ENCODE results near the gene B4GAT1.
"Not testable (repeated sequence)": the region's sequence is repeated elsewhere in the genome, so short reads cannot be mapped to it uniquely, and the experiment has no call there.

The B4GAT1 gene

DNA sequence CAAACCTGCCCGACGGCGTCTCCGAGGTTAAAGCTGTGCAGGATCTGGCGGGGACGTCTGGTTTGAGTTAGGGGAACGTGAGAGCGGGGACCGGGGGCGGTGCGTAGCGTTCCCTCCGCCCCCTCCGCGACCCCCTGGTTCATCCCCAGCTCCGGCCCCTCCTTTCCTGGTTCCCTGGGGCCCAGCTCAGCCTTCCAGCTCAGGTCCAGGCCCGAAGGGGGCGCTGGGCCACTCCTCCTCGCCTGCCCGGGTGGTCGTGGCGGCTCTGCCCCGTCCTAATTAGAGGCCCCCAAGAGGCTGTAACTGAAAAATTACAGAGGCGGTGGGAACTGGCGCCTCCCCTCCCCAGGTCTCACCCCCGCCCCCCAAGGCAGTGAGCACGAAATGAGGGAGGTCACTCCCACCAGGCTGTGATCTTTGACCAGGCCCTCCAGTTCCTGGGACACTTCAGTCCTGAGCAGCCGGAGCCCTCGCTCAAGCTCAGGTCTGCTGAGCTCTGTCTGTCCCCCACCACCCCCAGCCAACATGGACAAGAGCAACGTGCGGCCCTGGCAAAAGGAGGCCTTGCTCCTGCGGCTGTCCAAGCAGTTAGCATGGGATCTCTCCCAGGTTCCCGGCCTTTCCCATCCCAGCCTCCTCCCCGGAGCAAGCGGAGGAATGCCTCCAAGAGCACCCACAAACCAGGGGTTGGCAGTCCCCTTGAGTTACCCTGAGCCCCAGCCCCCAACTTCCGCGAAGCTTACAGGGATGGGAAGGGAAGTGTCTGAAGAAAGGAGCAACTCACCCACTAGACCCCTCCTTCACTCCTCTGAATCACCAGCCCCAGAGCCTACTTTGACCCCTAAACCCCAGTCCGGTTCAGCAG is 33.9 kb downstream of the B4GAT1 start:
- peaks cover 2% of the 10 kb centered on the region for H3K4me1 ChIP-seq

DNA sequence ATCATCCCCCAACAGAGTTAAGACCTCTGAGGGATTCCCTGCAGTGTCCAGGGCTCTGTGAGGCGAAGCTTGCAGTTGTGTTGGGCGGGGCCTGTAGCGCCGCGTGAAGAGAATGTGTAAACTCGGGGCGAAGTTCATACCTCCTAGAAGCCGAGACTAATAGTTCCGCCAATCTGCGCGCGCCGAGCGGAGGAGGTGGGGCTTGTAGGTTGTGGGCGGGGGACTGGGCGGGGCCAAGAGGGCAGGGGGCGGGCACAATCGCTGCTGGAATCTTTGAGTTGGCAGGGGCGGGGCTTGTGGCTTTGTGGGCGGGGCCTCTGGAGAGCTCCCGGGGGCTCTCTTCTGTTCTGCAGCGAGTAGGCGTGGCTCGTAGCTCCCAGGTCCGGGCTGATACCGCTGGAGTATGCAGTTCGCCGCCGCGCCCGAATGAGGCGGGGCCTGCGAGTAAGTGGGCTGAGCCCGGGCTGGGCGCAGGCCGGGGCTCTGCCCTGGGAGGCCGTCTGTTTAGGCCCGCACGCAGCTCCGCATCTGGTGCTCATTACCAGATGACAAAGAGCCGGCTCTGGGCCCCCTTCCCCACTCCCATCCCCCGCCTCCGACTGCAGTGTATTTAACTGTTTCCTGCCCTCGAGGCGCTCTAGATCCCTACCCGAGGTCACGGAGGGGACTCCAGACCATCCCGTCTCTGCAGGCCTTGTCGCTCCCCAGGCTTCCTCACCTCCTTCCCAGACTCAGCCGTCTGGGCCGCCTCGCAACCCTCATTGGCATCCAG is 34.7 kb downstream of the B4GAT1 start:
- TF ChIP-seq, protein P1, sequence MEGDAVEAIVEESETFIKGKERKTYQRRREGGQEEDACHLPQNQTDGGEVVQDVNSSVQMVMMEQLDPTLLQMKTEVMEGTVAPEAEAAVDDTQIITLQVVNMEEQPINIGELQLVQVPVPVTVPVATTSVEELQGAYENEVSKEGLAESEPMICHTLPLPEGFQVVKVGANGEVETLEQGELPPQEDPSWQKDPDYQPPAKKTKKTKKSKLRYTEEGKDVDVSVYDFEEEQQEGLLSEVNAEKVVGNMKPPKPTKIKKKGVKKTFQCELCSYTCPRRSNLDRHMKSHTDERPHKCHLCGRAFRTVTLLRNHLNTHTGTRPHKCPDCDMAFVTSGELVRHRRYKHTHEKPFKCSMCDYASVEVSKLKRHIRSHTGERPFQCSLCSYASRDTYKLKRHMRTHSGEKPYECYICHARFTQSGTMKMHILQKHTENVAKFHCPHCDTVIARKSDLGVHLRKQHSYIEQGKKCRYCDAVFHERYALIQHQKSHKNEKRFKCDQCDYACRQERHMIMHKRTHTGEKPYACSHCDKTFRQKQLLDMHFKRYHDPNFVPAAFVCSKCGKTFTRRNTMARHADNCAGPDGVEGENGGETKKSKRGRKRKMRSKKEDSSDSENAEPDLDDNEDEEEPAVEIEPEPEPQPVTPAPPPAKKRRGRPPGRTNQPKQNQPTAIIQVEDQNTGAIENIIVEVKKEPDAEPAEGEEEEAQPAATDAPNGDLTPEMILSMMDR (IDR thresholded peaks at IDR 0.05) = no peak
- Histone ChIP-seq H3K4me1 (no peaks in the 10 kb centered on the region), H2AFZ (peak overlapping the region; percentile 84), H3K27ac (peak overlapping the region; percentile 83), H3K4me3 (ENCODE audit: low read depth, low read length) (peak overlapping the region; percentile 57), H3K79me2 (no peaks in the 10 kb centered on the region), H3K9ac (no peak overlapping the region), H3K27me3 (ENCODE audit: control insufficient read depth, insufficient read depth, low read length) (no peaks in the 10 kb centered on the region), H3K36me3 (ENCODE audit: control insufficient read depth, insufficient read depth, low read length) (no peaks in the 10 kb centered on the region), H3K9me3 (ENCODE audit: control insufficient read depth, low read length) (no peaks in the 10 kb centered on the region), H3K4me2 (ENCODE audit: low read length) (peak overlapping the region; percentile 87)

More for the DNA sequence above, 33.9 kb downstream of the B4GAT1 start:
- no peaks in the 10 kb centered on the region for H3K27me3 ChIP-seq (ENCODE audit: control insufficient read depth, insufficient read depth, low read length)
- TF ChIP-seq, protein P1 (IDR thresholded peaks at IDR 0.05) = no peak
- H3K79me2 ChIP-seq = no peaks in the 10 kb centered on the region
- H3K9ac ChIP-seq = no peak overlapping the region
- H3K4me3 ChIP-seq (ENCODE audit: low read depth, low read length) = peak overlapping the region; percentile 45
- peak overlapping the region; percentile 75 for H2AFZ ChIP-seq
- H3K4me2 ChIP-seq (ENCODE audit: low read length) = peak overlapping the region; percentile 67
- no peaks in the 10 kb centered on the region for H3K9me3 ChIP-seq (ENCODE audit: control insufficient read depth, low read length)
- peak overlapping the region; percentile 69 for H3K27ac ChIP-seq
- H3K36me3 ChIP-seq (ENCODE audit: control insufficient read depth, insufficient read depth, low read length) = no peaks in the 10 kb centered on the region

DNA sequence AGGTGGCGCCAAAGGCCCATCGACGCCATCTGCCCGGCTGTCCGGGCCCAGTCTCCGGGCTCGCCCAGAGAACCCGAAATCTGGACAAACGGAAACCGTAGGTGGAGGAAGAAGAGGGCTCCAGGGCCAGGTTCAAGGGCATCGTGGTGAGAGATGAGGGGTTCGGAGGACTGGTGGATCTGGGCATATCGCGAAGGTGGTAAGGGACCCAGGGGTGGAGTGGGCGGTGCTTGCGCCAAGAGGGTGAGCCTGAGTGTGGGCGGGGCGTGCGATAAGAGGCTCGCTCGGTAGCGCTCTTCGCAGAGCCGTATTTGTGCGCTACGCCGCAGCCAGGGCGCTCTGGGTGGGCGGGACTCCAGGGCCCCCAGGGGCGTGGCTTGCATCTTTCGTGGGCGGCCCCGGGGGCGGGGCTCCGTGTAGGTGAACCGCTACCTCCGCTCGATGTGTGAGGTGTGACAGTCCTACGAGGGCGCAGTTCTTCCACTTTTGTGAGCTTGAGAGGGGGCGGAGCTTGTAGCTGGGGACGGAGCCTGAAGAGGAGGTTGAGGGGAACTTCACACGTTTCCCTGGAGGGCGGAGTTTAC is 35.4 kb downstream of the B4GAT1 start:
- TF ChIP-seq, protein P1 (IDR thresholded peaks at IDR 0.05) = peak; percentile 3
- Histone ChIP-seq H3K79me2 (no peaks in the 10 kb centered on the region), H3K9ac (no peak overlapping the region), H3K9me3 (ENCODE audit: control insufficient read depth, low read length) (no peaks in the 10 kb centered on the region), H3K27me3 (ENCODE audit: control insufficient read depth, insufficient read depth, low read length) (no peaks in the 10 kb centered on the region), H3K4me2 (ENCODE audit: low read length) (peak overlapping the region; percentile 87), H3K27ac (peak overlapping the region; percentile 83), H3K36me3 (ENCODE audit: control insufficient read depth, insufficient read depth, low read length) (no peaks in the 10 kb centered on the region), H3K4me1 (no peaks in the 10 kb centered on the region), H2AFZ (peak overlapping the region; percentile 84), H3K4me3 (ENCODE audit: low read depth, low read length) (peak overlapping the region; percentile 57)

DNA sequence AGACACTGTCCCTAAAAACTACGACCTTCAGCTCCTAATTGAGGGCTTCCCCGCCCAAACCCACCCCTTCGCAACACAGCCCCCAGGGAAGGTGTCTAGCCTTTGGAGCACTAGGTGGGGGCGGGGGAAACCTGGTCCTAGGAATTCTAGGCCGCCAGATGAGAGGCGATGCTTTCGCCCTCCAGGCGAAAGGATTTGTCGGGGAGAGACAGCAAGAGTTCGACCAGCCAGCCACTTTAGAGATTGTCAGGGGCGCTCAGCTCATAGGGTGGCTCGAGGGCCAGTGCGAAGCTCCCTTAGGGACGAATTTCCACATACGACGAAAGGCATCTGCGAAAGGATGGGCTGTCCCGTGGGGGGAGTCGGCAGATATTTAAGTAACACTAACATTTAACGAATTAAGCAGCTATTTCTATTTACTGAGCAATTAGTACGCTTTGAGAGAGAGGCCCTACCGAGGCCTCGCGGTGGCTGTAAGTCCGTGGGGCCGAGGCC is 35.9 kb downstream of the B4GAT1 start:
- H3K4me3 ChIP-seq (ENCODE audit: low read depth, low read length) = peak overlapping the region; percentile 57

DNA sequence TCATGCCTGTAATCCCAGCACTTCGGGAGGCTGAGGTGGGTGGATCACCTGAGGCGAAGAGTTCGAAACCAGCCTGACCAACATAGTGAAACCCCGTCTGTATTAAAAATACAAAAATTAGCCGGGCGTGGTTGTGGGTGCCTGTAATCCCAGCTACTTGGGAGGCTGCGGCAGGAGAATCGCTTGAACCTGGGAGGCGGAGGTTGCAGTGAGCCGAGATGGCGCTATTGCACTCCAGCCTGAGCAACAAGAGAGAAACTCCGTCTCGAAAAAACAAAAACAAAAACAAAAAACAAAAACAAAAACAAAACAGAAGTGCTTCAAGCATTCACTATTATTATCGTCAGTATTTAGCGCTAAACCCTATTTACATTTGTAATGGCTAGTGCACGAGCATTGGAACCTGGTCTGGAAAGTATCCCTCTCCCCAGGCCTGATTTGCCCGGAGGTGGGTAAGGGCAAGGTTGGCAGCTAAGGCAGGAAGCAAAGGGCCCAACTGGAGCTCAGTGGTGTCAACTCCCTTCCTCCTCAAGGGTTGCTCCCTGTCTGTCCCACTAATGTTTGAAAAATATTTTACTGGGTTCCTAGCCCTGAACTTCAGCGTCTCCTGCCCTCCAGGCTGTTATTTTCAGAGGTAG is 36.5 kb downstream of the B4GAT1 start:
- not testable (repeated sequence) for H3K27ac ChIP-seq; H3K9ac ChIP-seq; H3K36me3 ChIP-seq (ENCODE audit: control insufficient read depth, insufficient read depth, low read length); H3K27me3 ChIP-seq (ENCODE audit: control insufficient read depth, insufficient read depth, low read length); H3K4me3 ChIP-seq (ENCODE audit: low read depth, low read length); H2AFZ ChIP-seq; H3K79me2 ChIP-seq; H3K4me2 ChIP-seq (ENCODE audit: low read length); H3K4me1 ChIP-seq; H3K9me3 ChIP-seq (ENCODE audit: control insufficient read depth, low read length)

More for the DNA sequence above, 35.9 kb downstream of the B4GAT1 start:
- Histone ChIP-seq H3K9ac (no peak overlapping the region), H3K79me2 (no peaks in the 10 kb centered on the region), H3K9me3 (ENCODE audit: control insufficient read depth, low read length) (no peaks in the 10 kb centered on the region), H3K4me1 (no peaks in the 10 kb centered on the region), H3K27me3 (ENCODE audit: control insufficient read depth, insufficient read depth, low read length) (no peaks in the 10 kb centered on the region), H3K27ac (peak overlapping the region; percentile 83), H3K4me2 (ENCODE audit: low read length) (peak overlapping the region; percentile 87), H3K36me3 (ENCODE audit: control insufficient read depth, insufficient read depth, low read length) (no peaks in the 10 kb centered on the region), H2AFZ (peak overlapping the region; percentile 84)
- TF ChIP-seq, protein P1 (IDR thresholded peaks at IDR 0.05) = peak; percentile 81

All from parathyroid adenoma (tissue), 2 donors.